Neuronal stem cell (in vitro differentiated cells): ENCODE data around the gene RBSN.

Experiments
- DNase-seq: peaks from one replicate; pipeline ENCODE4 v3.0.0-alpha.2; 2013; ENCODE audit warnings: low spot score
- H2AFZ ChIP-seq: one replicate; pipeline ENCODE4 v1.6.1; 2013; ENCODE audit warnings: mild to moderate bottlenecking, low read length, inconsistent platforms
- H2AK5ac ChIP-seq: 2 replicates; pipeline ENCODE4 v1.6.1; 2013; ENCODE audit warnings: low read depth, mild to moderate bottlenecking, inconsistent platforms, low read length, moderate library complexity, mixed read lengths
- H2BK120ac ChIP-seq: 2 replicates; pipeline ENCODE4 v1.6.1; 2013; ENCODE audit warnings: low read depth, mild to moderate bottlenecking, inconsistent platforms, low read length, moderate library complexity, mixed read lengths
- H2BK12ac ChIP-seq: one replicate; pipeline ENCODE4 v1.6.1; 2013; ENCODE audit warnings: low read length, inconsistent platforms
- H2BK15ac ChIP-seq: 2 replicates; pipeline ENCODE4 v1.6.1; 2013; ENCODE audit warnings: mild to moderate bottlenecking, low read length, inconsistent platforms, mixed read lengths
- H2BK5ac ChIP-seq: one replicate; pipeline ENCODE4 v1.6.1; 2013; ENCODE audit warnings: inconsistent platforms, mild to moderate bottlenecking, low read length, moderate library complexity
- H3K14ac ChIP-seq: one replicate; pipeline ENCODE4 v1.6.1; 2013; ENCODE audit warnings: low read length, inconsistent platforms
- H3K18ac ChIP-seq: 2 replicates; pipeline ENCODE4 v1.6.1; 2013; ENCODE audit warnings: low read length, inconsistent platforms
- H3K23ac ChIP-seq: 2 replicates; pipeline ENCODE4 v1.6.1; 2013; ENCODE audit warnings: low read depth, mild to moderate bottlenecking, mixed read lengths, low read length, inconsistent platforms; ENCODE audit not compliant: poor library complexity
- H3K27ac ChIP-seq: replicated peaks from 3 replicates; pipeline ENCODE4 v1.5.1; 2013; ENCODE audit warnings: low read length, inconsistent platforms
- H3K27me3 ChIP-seq, 3 experiments: 2 replicates each; pipeline ENCODE4 v1.6.1; 2013; ENCODE audit warnings: low read length in 3 of 3, mild to moderate bottlenecking in 2 of 3, inconsistent platforms in 1 of 3, low read depth in 1 of 3, mixed read lengths in 1 of 3, moderate library complexity in 1 of 3; ENCODE audit not compliant: control insufficient read depth in 3 of 3, insufficient read depth in 3 of 3
- H3K36me3 ChIP-seq, 2 donors: replicated peaks in 1 of 2; 2 replicates each; pipeline ENCODE4 v1.6.1; 2013; ENCODE audit warnings: low read length in 2 of 2; ENCODE audit not compliant: control insufficient read depth in 2 of 2, insufficient read depth in 2 of 2
- H3K4ac ChIP-seq: 2 replicates; pipeline ENCODE4 v1.6.1; 2013; ENCODE audit warnings: inconsistent platforms, mild to moderate bottlenecking, low read length, moderate library complexity
- H3K4me1 ChIP-seq, 2 donors: 1 replicate in 1 of 2; 2 replicates in 1 of 2; pipeline ENCODE4 v1.6.1; 2013; ENCODE audit warnings: low read length in 2 of 2, low read depth in 1 of 2; ENCODE audit not compliant: control insufficient read depth in 2 of 2, insufficient read depth in 1 of 2
- H3K4me2 ChIP-seq: one replicate; pipeline ENCODE4 v1.6.1; 2013; ENCODE audit warnings: mild to moderate bottlenecking, low read length, inconsistent platforms; ENCODE audit not compliant: insufficient read depth, poor library complexity, severe bottlenecking
- H3K4me3 ChIP-seq, 2 donors: 2 replicates each; pipeline ENCODE4 v1.5.1; 2013; ENCODE audit warnings: low read length in 2 of 2, mild to moderate bottlenecking in 2 of 2, inconsistent platforms in 1 of 2, moderate library complexity in 1 of 2
- H3K79me1 ChIP-seq: one replicate; pipeline ENCODE4 v1.6.1; 2013; ENCODE audit warnings: low read depth, mild to moderate bottlenecking, inconsistent platforms, low read length, moderate library complexity
- H3K9ac ChIP-seq: one replicate; pipeline ENCODE4 v1.6.1; 2013; ENCODE audit warnings: mild to moderate bottlenecking, low read depth, low read length, inconsistent platforms; ENCODE audit not compliant: poor library complexity
- H3K9me3 ChIP-seq, 2 donors: replicated peaks in 1 of 2; 2 replicates each; pipeline versions ENCODE3 to v1.6.1; 2013; ENCODE audit warnings: low read length in 2 of 2, mild to moderate bottlenecking in 2 of 2, inconsistent platforms in 1 of 2, low read depth in 1 of 2, mixed read lengths in 1 of 2, moderate library complexity in 1 of 2; ENCODE audit not compliant: control insufficient read depth in 2 of 2, insufficient read depth in 1 of 2
- H4K8ac ChIP-seq: one replicate; pipeline ENCODE4 v1.6.1; 2013; ENCODE audit warnings: low read depth, mild to moderate bottlenecking, inconsistent platforms, low read length, moderate library complexity
- H4K91ac ChIP-seq: one replicate; pipeline ENCODE4 v1.6.1; 2013; ENCODE audit warnings: low read length, low read depth, mild to moderate bottlenecking, inconsistent platforms; ENCODE audit not compliant: poor library complexity
- WGBS, 2 donors: extraction: QIAGEN DNeasy Blood & Tissue Kit; methylation state at CpG; one replicate each; pipeline ENCODE4 v1.1.7; 2013; ENCODE audit warnings: missing lambda C conversion rate in 2 of 2, mixed read lengths in 1 of 2; ENCODE audit not compliant: insufficient read length in 2 of 2, insufficient replicate concordance in 1 of 2; ENCODE audit errors: extremely low coverage in 2 of 2; 5-methylcytosine and 5-hydroxymethylcytosine counted together

The RBSN gene

DNA sequence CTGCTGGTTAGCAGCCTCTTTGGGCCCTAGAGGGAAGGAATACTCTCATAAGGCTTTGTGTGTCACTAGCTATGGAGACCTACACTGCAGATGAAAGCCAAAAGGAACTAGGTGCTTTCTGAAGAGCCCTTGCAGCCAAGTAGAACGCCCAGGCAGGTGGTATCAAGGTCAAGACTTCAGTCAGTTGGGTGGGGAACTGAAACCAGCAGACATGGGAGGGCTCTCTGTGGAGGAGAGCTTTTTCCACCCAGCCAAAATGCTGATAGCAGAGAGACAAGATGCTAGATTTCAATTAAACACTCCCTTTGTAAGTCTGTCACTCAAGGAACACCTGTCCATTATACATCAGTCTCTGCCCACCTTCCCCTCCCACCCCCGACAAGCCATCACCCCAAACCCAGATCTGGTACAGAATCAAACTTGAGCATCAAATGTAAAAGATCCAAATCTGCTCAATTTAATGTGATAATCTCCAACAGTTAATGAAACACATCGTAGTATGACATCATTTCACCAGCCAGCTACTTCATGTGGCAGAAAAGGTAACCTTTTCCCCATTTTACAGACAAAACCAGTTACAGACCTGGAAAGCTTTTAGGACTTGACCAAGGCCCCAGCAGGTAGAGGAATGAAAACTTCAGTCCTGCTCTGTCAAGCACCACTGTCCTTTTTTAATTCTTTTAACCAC lies 48.4 kb downstream of the RBSN start:
- no peak for DNase-seq
- Histone ChIP-seq H3K9me3 (no peaks in the 10 kb centered on the region), H2BK120ac (no peak overlapping the region), H3K27ac (no peak overlapping the region), H3K36me3 (peaks cover 28 to 91% of the 10 kb centered on the region in 2 donors), H3K18ac (no peak overlapping the region), H3K4me2 (no peak overlapping the region), H3K4me1 (peaks cover 0 to 14% of the 10 kb centered on the region in 2 donors), H2BK12ac (no peak overlapping the region), H2AFZ (no peak overlapping the region), H4K91ac (no peak overlapping the region), H2AK5ac (no peak overlapping the region), H3K23ac (no peak overlapping the region), H3K79me1 (peaks cover 2% of the 10 kb centered on the region), H3K14ac (no peak overlapping the region), H2BK5ac (no peak overlapping the region), H3K27me3 (no peaks in the 10 kb centered on the region), H3K4ac (no peak overlapping the region), H2BK15ac (no peak overlapping the region), H3K4me3 (no peak overlapping the region), H4K8ac (no peak overlapping the region), H3K9ac (no peak overlapping the region)
- WGBS, 2 donors: no CpG with 5 or more reads among the region's 3 CpGs

DNA sequence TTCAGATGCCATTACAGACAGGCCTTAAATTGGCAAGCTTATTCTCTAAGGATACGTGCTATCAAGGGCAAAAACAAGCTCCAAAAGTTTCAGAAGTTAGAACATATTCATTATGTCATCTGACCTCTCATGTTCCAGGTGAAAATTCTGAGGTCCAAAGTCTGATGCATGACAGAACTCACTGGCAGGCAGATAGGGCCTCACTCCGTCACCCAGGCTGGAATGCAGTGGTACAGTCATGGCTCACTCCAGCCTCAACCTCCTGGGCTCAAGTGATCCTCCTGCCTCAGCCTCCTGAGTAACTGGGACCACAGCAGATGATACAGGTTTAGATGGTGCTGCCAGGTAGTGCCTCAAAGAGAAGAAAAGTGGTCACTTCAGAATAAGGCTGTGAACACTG lies 49.4 kb downstream of the RBSN start:
- H4K8ac ChIP-seq: no peak overlapping the region
- no peak overlapping the region for H2BK5ac ChIP-seq
- H3K9me3 ChIP-seq: no peaks in the 10 kb centered on the region
- DNase-seq: no peak
- no peak overlapping the region for H2AFZ ChIP-seq
- no peak overlapping the region for H3K9ac ChIP-seq
- no CpG with 5 or more reads among the region's 2 CpGs for WGBS, 2 donors
- H3K18ac ChIP-seq: no peak overlapping the region
- H3K14ac ChIP-seq: no peak overlapping the region
- H3K36me3 ChIP-seq: peaks cover 35 to 92% of the 10 kb centered on the region in 2 donors
- peak overlapping the region; percentile 38 for H3K23ac ChIP-seq
- no peaks in the 10 kb centered on the region for H3K27me3 ChIP-seq
- no peak overlapping the region for H2BK120ac ChIP-seq
- no peak overlapping the region for H3K27ac ChIP-seq
- no peak overlapping the region for H4K91ac ChIP-seq
- no peak overlapping the region for H3K4me3 ChIP-seq
- H3K79me1 ChIP-seq: peaks cover 2% of the 10 kb centered on the region
- H3K4me1 ChIP-seq: peaks cover 0 to 14% of the 10 kb centered on the region in 2 donors
- H3K4ac ChIP-seq: no peak overlapping the region
- no peak overlapping the region for H2BK15ac ChIP-seq
- no peak overlapping the region for H3K4me2 ChIP-seq
- H2BK12ac ChIP-seq: no peak overlapping the region
- H2AK5ac ChIP-seq: no peak overlapping the region

- no CpG with 5 or more reads among the region's 1 CpG for WGBS, 2 donors
- Histone ChIP-seq H3K4me3 (no peak overlapping the region), H3K27me3 (no peaks in the 10 kb centered on the region), H3K27ac (no peak overlapping the region), H2BK12ac (no peak overlapping the region), H3K4ac (no peak overlapping the region), H3K4me1 (no peaks in the 10 kb centered on the region), H3K14ac (no peak overlapping the region), H4K91ac (no peak overlapping the region), H2BK5ac (no peak overlapping the region), H2AFZ (no peak overlapping the region), H3K9ac (no peak overlapping the region), H3K23ac (no peak overlapping the region), H3K79me1 (peaks cover 2% of the 10 kb centered on the region), H3K36me3 (peaks cover 50 to 100% of the 10 kb centered on the region in 2 donors), H3K4me2 (no peak overlapping the region), H2BK15ac (no peak overlapping the region), H2BK120ac (no peak overlapping the region), H3K18ac (no peak overlapping the region), H3K9me3 (no peaks in the 10 kb centered on the region), H2AK5ac (no peak overlapping the region), H4K8ac (no peak overlapping the region)
- DNase-seq: no peak
Measured at GRCh38 chr3:15045667-15046066, 53.3 kb downstream of the RBSN start.

DNA sequence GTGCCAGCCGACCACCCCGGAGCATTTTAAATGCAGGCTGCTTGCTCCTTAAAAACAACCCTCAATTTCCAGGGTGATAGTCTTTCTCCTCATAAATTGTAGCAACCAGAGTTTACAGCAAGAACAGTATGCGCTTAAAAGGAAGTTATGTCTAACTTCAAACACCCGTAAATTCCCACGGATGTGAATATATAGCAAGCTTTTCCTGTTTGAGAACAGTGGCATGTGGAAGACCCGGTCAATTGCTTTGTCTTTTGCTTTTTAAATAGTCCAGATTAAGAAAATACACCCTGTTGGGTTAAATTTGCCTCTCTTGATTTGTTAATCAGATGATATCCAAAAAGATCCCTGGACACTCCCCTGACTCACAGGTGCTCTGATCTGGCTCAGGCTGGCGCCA lies 54.6 kb downstream of the RBSN start:
- H3K14ac ChIP-seq: no peak overlapping the region
- no peak overlapping the region for H3K4me2 ChIP-seq
- no peak overlapping the region for H2BK15ac ChIP-seq
- H3K4me1 ChIP-seq: no peaks in the 10 kb centered on the region
- H3K18ac ChIP-seq: no peak overlapping the region
- H3K27ac ChIP-seq: no peak overlapping the region
- H2BK120ac ChIP-seq: no peak overlapping the region
- no peak overlapping the region for H2BK12ac ChIP-seq
- H4K8ac ChIP-seq: no peak overlapping the region
- H3K4me3 ChIP-seq: no peak overlapping the region
- no peak overlapping the region for H2AK5ac ChIP-seq
- peaks cover 48 to 99% of the 10 kb centered on the region in 2 donors for H3K36me3 ChIP-seq
- H3K27me3 ChIP-seq: no peaks in the 10 kb centered on the region
- no peak overlapping the region for H3K4ac ChIP-seq
- no peak overlapping the region for H2BK5ac ChIP-seq
- H4K91ac ChIP-seq: no peak overlapping the region
- no peak overlapping the region for H3K23ac ChIP-seq
- no peak overlapping the region for H2AFZ ChIP-seq
- WGBS, 2 donors: no CpG with 5 or more reads among the region's 7 CpGs
- H3K9ac ChIP-seq: no peak overlapping the region
- H3K9me3 ChIP-seq: no peaks in the 10 kb centered on the region
- no peak for DNase-seq
- H3K79me1 ChIP-seq: no peaks in the 10 kb centered on the region
